HG03095 (cell line): ENCODE measurements around the gene PECR.
A peak's percentile ranks its signal among the peaks of the same experiment; 100 is the strongest.

Experiments used
- ATAC-seq: cut with Tn5 transposase; IDR thresholded peaks from one replicate; pipeline ENCODE4 v1.9.1; 2021; ENCODE audit warnings: moderate library complexity; ENCODE audit not compliant: unreplicated experiment

PECR gene

GRCh38 chr2:216072473-216072872 lies 9.1 kb downstream of the PECR start:
- no peak for ATAC-seq

GRCh38 chr2:216071111-216071851 lies 10.3 kb downstream of the PECR start:
- ATAC-seq, result no peak

- no peak for ATAC-seq
These were observed 11.4 kb downstream of the PECR start for GRCh38 chr2:216070195-216070594.

- ATAC-seq, result no peak
These were observed 12.6 kb downstream of the PECR start for GRCh38 chr2:216069028-216069427.

- ATAC-seq, result no peak
These were observed 15.4 kb downstream of the PECR start for GRCh38 chr2:216066230-216066629.

GRCh38 chr2:216064665-216065064 lies 16.9 kb downstream of the PECR start:
- ATAC-seq, result no peak

- ATAC-seq, result no peak
These were observed 17.5 kb downstream of the PECR start for GRCh38 chr2:216064014-216064630.

- ATAC-seq, result no peak
These were observed 22.3 kb downstream of the PECR start for GRCh38 chr2:216059233-216059834.

- ATAC-seq, result peak; percentile 84
These were observed 23.9 kb downstream of the PECR start for GRCh38 chr2:216057688-216058193.

- ATAC-seq, result peak; percentile 41
These were observed 24.9 kb downstream of the PECR start for GRCh38 chr2:216056739-216057138.

- no peak for ATAC-seq
These were observed 25.9 kb downstream of the PECR start for GRCh38 chr2:216055680-216056079.

- ATAC-seq, result no peak
These were observed 29.2 kb downstream of the PECR start for GRCh38 chr2:216052420-216052819.

GRCh38 chr2:216051350-216051749 lies 30.3 kb downstream of the PECR start:
- no peak for ATAC-seq

- ATAC-seq, result no peak
These were observed 32.2 kb downstream of the PECR start for GRCh38 chr2:216049452-216049851.

- ATAC-seq, result no peak
These were observed 34.2 kb downstream of the PECR start for GRCh38 chr2:216047397-216047796.

GRCh38 chr2:216044883-216045486 lies 36.6 kb downstream of the PECR start:
- peak; percentile 98 for ATAC-seq

- no peak for ATAC-seq
These were observed 37.7 kb downstream of the PECR start for GRCh38 chr2:216043949-216044348.

GRCh38 chr2:216041438-216041837 lies 40.2 kb downstream of the PECR start:
- no peak for ATAC-seq

GRCh38 chr2:216039918-216040317 lies 41.7 kb downstream of the PECR start:
- no peak for ATAC-seq

- ATAC-seq, result peak; percentile 29
These were observed 47.5 kb downstream of the PECR start for GRCh38 chr2:216034065-216034464.

- peak; percentile 45 for ATAC-seq
These were observed 48.2 kb downstream of the PECR start for GRCh38 chr2:216033403-216033802.
